ENCODE measurements around the gene LRRFIP2. TPM values are rescaled to one million over a fixed set of nuclear protein-coding genes. Genes with fewer than 3 reads are reported as not detected.

LRRFIP2 gene
- total and polyA plus RNA-seq, 2 donors (not counting 1 experiment from before 2014, with no cell fraction given) = 8.6 to 49.2 TPM

GRCh38 chr3:37071921-37072320 lies 102.5 kb downstream of the LRRFIP2 start:
- Histone ChIP-seq H3K27ac (ENCODE audit: low read length in 2 of 2) (no peak overlapping the region), H2AFZ (ENCODE audit: insufficient read depth, low read depth, low read length, poor library complexity, severe bottlenecking) (no peak overlapping the region), H3K4me2 (replicated peaks; ENCODE audit: low read depth, low read length, poor library complexity, severe bottlenecking) (no peak overlapping the region), H3K36me3 (replicated peaks in 1 of 2; ENCODE audit: control extremely low read depth in 1 of 2, control insufficient read depth in 1 of 2, extremely low read depth in 1 of 2, insufficient read depth in 2 of 2, low read length in 1 of 2) (peaks cover 0 to 9% of the 10 kb centered on the region in 2 experiments), H3K27me3 (replicated peaks in 1 of 4; ENCODE audit: control extremely low read depth in 1 of 4, control insufficient read depth in 3 of 4, insufficient read depth in 4 of 4, low read length in 3 of 4) (no peaks in the 10 kb centered on the region), H4K20me1 (ENCODE audit: control insufficient read depth, insufficient read depth, low read length, poor library complexity, severe bottlenecking) (no peaks in the 10 kb centered on the region), H3K4me3 (ENCODE audit: control extremely low read depth in 1 of 5, extremely low read depth in 1 of 5, insufficient read depth in 1 of 5, low read depth in 2 of 5, low read length in 4 of 5) (no peak overlapping the region), H3K79me2 (ENCODE audit: control insufficient read depth, insufficient read depth, low read length) (no peaks in the 10 kb centered on the region), H3K9me3 (ENCODE audit: control extremely low read depth in 1 of 3, control insufficient read depth in 2 of 3, insufficient read depth in 1 of 3, low read length in 2 of 3) (no peaks in the 10 kb centered on the region), H3K9ac (ENCODE audit: low read length) (no peak overlapping the region), H3K4me1 (ENCODE audit: control insufficient read depth in 2 of 2, insufficient read depth in 2 of 2, low read length in 2 of 2) (no peaks in the 10 kb centered on the region)
- intact Hi-C loops (cut with micrococcal nuclease) = no loop called here
- 90% methylated on average over 1 of the region's 3 CpGs for WGBS (ENCODE audit: insufficient coverage)
- Mint-ChIP-seq H3K4me3 (no peak overlapping the region), H3K27me3 (no peaks in the 10 kb centered on the region), H3K9me3 (ENCODE audit: insufficient read depth) (no peaks in the 10 kb centered on the region), H3K27ac (no peak overlapping the region), H3K4me1 (no peaks in the 10 kb centered on the region)
- ATAC-seq (ENCODE audit: low read depth) (no peak), DNase-seq (no peak)
- CTCF ChIA-PET = no interaction called here
- no peak for TF ChIP-seq EZH2 (IDR thresholded peaks at IDR 0.05; ENCODE audit: borderline replicate concordance, insufficient read depth, low read depth, low read length, poor library complexity, severe bottlenecking)
- no peak for TF ChIP-seq CTCF (IDR thresholded peaks at IDR 0.05)
- POLR2A ChIA-PET = no interaction called here

- H3K9ac ChIP-seq (ENCODE audit: low read length) = no peak overlapping the region
- H2AFZ ChIP-seq (ENCODE audit: insufficient read depth, low read depth, low read length, poor library complexity, severe bottlenecking) = no peak overlapping the region
- H3K9me3 ChIP-seq (ENCODE audit: control extremely low read depth in 1 of 3, control insufficient read depth in 2 of 3, insufficient read depth in 1 of 3, low read length in 2 of 3) = no peaks in the 10 kb centered on the region
- Mint-ChIP-seq H3K4me1 (no peaks in the 10 kb centered on the region), H3K27ac (no peak overlapping the region), H3K27me3 (no peaks in the 10 kb centered on the region), H3K9me3 (ENCODE audit: insufficient read depth) (no peaks in the 10 kb centered on the region), H3K4me3 (no peak overlapping the region)
- 100% methylated on average over 1 of the region's 1 CpG for WGBS (ENCODE audit: insufficient coverage)
- ATAC-seq (ENCODE audit: low read depth) (no peak), DNase-seq (no peak)
- H3K27ac ChIP-seq (ENCODE audit: low read length in 2 of 2) = no peak overlapping the region
- H4K20me1 ChIP-seq (ENCODE audit: control insufficient read depth, insufficient read depth, low read length, poor library complexity, severe bottlenecking) = no peaks in the 10 kb centered on the region
- no peak overlapping the region for H3K4me3 ChIP-seq (ENCODE audit: control extremely low read depth in 1 of 5, extremely low read depth in 1 of 5, insufficient read depth in 1 of 5, low read depth in 2 of 5, low read length in 4 of 5)
- H3K4me2 ChIP-seq (replicated peaks; ENCODE audit: low read depth, low read length, poor library complexity, severe bottlenecking) = no peak overlapping the region
- POLR2A ChIA-PET = no interaction called here
- intact Hi-C loops (cut with micrococcal nuclease) = no loop called here
- CTCF ChIA-PET = no interaction called here
- H3K79me2 ChIP-seq (ENCODE audit: control insufficient read depth, insufficient read depth, low read length) = no peaks in the 10 kb centered on the region
- no peaks in the 10 kb centered on the region for H3K27me3 ChIP-seq (replicated peaks in 1 of 4; ENCODE audit: control extremely low read depth in 1 of 4, control insufficient read depth in 3 of 4, insufficient read depth in 4 of 4, low read length in 3 of 4)
- peaks cover 0 to 11% of the 10 kb centered on the region in 2 experiments for H3K36me3 ChIP-seq (replicated peaks in 1 of 2; ENCODE audit: control extremely low read depth in 1 of 2, control insufficient read depth in 1 of 2, extremely low read depth in 1 of 2, insufficient read depth in 2 of 2, low read length in 1 of 2)
- H3K4me1 ChIP-seq (ENCODE audit: control insufficient read depth in 2 of 2, insufficient read depth in 2 of 2, low read length in 2 of 2) = no peaks in the 10 kb centered on the region
- no peak for TF ChIP-seq EZH2 (IDR thresholded peaks at IDR 0.05; ENCODE audit: borderline replicate concordance, insufficient read depth, low read depth, low read length, poor library complexity, severe bottlenecking)
- no peak for TF ChIP-seq CTCF (IDR thresholded peaks at IDR 0.05)
These were observed 106.4 kb downstream of the LRRFIP2 start for GRCh38 chr3:37068031-37068430.

Data from B cell (primary cell).